IPS-NIHi7 (cell line): ENCODE measurements around the gene CHAF1A.
A peak's percentile ranks its signal among the peaks of the same experiment; 100 is the strongest.

Experiments used
- DNase-seq: peaks from one replicate; pipeline ENCODE4 v3.0.0; 2012; ENCODE audit warnings: mixed read lengths; ENCODE audit errors: extremely low spot score

CHAF1A gene

DNA sequence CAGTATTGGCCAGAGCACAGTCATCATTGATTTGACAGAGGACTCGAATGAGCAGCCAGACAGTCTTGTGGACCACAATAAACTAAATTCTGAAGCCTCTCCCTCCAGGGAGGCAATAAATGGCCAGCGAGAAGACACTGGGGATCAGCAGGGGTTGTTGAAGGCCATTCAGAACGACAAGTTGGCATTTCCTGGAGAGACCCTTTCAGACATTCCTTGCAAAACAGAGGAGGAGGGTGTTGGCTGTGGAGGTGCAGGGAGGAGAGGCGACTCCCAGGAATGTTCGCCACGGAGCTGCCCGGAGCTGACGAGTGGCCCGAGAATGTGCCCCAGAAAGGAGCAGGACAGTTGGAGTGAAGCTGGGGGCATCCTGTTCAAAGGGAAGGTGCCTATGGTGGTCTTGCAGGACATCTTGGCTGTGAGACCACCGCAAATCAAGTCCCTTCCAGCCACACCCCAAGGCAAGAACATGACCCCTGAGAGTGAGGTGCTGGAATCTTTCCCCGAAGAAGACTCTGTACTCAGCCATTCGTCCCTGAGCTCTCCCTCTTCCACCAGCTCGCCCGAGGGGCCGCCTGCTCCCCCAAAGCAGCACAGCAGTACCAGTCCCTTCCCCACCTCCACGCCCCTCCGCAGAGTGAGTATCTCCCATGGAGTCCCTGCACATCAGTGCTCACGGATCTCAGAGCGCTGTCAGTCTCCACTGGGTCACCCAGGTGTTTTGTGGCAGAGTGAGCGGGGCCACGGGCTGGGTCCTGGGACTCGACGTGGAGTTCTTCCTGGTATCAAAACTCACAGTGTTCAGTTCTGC lies 6.9 kb downstream of the CHAF1A start:
- peak; percentile 67 for DNase-seq

DNA sequence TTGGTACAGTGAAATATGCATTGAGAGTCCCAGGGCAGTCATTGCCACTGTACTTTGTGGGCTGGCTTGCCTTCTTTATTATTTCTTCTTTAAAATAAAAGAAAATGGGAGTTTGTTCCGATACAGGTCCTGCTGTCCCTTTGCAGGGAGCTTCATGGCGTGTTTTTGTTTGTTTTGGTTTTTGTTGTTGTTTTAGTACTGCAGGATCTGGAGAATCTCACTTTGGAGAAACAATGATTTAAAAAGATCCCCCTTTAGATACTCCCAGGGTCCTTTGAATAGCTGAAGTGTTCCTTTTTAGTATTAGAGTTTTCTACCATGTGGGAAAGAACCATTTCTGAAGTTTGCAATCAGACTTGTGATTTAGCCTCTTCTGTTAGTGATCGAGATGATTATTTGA lies 11.1 kb downstream of the CHAF1A start:
- no peak for DNase-seq

DNA sequence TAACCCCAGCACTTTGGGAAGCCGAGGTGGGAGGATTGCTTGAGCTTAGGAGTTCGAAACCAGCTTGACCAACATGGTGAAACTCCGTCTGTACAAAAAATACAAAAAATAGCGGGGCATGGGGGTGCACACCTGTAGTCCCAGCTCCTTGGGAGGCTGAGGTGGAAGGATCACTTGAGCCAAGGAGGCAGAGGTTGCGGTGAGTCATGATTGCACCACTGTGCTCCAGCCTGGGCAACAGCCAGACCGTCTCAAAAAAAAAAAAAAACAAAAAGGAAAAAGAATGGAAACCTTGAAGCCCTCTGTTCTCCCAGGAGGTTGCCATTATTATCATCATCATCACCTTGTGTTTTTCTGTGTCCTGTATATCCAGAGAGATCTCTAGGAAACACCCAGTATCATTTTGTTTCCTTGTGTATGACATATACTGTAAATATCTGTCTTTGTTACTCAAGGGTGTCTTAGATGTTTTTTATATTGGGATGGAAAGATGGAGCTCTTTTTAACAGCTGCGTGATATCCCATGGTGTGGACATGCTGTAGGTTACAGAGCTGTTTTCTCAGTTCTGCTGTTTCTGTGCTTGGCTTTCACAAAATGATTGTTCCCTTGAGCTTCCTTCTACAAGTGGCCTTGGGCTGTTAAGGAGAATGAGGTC lies 11.8 kb downstream of the CHAF1A start:
- no peak for DNase-seq

DNA sequence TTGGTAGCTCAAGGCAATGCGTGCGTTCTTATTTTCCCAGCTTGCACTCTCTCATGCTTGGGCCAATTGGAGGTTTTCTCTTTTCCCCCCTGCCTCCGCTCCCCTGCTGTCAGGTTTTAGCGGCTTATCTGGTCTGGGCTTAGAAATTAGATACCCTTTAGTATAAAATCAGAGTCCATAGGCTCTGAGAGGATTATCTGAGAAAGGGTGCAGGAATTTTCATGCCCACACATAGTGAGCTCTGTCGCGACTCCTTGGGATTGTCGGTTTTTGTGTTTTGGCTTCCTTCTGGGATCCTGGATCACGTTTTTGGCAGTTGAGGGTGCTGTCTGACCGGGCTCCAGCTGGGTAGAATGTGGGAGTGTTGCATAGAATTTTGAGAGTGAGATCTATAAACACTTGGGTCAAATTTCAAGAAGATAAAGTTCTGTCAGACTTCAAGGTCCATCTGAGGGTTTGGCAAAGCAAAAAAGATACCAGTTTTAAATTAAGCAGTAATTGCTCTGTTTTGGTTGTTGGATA lies 12.4 kb downstream of the CHAF1A start:
- no peak for DNase-seq

DNA sequence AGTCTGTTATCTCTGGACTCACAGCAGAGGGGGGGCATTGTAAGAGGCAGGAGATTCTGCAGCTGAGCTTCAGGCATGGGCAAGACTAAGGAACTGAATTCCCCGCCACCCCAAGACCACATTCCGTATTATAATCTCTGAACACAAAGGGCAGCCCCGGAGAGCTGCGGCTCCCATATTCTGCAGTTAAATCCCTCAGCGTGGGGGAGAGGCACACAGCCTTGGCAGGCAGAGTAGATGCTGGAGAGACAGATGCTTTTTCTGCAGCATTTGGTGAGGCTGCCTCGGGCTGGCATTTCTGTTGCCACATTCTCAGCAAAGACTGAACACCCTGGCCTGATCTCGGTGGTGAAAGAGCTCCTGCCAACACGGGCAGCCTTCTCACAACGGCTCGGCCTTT lies 12.9 kb downstream of the CHAF1A start:
- DNase-seq, result no peak

DNA sequence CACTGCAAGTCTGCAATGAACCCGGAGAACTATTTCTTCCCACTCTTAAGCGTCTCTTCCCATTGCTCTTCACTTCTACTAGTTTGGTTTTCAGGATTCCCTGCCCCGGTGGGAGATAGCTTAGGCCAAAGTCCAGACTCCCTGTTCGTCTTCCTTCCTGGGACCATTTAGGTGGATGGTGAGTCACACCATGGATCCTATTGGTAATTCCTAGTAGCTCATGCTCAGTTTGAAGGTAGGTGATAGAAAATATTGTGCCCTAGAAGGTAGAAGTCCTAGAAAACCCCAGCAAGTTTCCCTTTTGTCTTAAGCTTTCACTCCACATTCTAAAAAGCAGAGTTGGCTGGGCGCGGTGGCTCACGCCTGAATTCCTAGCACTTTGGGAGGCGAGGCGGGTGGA lies 13.8 kb downstream of the CHAF1A start:
- no peak for DNase-seq

DNA sequence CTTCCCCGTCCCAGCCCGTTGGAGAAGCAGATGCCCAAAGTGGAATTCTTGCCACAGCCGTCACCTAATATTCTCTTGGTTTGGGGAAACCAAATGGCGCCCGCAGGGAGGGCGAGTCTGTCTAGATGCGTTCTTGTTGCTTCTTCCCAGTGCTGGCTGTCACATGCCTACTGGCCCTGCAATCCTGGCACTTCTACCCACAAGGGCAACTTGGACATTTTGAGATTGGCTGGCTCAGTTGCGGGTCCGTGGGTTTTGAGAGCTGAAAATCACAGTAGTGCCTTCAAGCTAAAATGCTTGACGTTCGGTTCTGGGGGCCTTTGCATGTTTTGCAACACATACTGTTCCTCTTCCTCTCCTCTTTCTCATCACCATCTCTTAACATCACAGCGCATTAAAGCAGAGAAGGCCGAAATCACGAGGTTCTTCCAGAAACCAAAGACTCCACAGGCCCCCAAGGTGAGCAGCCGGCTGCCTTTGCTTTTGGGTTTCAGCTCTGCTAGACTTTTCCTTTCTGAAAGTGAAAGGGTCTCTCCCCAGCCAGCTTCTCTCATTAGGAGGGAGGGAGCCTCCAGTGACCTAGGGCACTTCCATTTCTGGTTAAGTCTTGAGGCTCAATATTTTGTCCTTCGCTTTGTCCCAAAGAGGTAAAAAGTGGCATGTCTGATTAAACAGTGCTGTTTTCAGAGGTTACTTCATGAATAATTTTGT lies 21.1 kb downstream of the CHAF1A start:
- DNase-seq, result no peak

DNA sequence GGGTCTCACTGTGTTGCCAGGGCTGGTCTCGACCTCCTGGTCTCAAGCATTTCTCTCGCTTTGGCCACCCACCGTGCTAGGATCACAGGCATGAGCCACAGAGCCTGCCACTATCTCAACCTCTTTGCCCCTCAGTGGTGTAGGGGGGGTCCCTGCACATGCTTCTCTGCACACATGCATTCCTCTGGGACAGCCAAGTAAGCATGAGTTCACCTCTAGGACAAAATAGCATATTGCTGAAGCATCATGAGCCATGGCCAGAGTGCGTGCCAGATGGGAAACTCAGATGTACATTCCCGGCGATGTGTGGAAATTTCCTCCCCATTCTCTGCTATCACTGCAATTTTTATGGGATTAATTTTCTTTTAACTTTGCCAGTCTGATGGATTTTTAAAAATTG lies 23.1 kb downstream of the CHAF1A start:
- DNase-seq, result no peak

DNA sequence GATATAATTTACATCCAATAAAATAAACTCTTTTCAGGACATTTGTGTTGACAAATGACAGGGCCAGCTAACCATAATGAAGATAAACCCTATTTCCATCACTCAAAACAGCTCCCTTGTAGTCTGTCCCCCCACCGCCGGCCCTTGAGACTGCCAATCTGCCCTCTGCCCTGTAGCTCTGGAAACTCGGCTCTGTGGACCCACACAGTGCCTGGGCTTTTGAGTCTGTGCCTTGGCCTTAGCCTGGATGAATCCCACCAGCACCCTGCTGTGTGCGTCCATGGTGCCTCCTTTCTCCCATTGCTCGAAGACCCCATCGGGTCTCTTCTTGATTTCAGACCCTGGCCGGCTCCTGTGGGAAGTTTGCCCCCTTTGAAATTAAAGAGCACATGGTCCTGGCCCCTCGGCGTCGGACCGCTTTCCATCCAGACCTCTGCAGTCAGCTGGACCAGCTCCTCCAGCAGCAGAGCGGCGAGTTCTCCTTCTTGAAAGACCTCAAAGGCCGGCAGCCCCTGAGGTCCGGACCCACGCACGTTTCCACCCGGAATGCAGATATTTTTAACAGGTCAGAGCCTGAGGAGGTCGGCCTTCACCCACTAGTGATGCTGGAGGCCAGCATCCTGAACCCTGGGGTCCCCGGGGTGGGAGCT lies 26.0 kb downstream of the CHAF1A start:
- DNase-seq, result no peak

DNA sequence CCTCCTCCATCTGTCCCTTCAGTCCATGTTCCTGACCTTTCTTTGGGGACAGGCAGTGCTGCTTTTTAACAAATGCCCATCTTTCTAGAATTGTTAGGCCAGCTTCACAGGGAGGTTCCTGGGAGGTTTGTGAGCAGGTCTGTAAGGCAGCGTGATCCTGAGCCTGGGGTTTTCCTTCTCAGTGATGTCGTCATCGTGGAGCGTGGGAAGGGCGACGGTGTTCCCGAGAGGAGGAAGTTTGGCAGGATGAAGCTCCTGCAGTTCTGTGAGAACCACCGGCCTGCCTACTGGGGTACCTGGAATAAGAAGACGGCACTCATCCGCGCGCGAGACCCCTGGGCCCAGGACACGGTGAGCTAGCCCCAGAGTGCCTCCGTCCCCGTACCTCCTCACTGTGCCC lies 26.8 kb downstream of the CHAF1A start:
- no peak for DNase-seq

DNA sequence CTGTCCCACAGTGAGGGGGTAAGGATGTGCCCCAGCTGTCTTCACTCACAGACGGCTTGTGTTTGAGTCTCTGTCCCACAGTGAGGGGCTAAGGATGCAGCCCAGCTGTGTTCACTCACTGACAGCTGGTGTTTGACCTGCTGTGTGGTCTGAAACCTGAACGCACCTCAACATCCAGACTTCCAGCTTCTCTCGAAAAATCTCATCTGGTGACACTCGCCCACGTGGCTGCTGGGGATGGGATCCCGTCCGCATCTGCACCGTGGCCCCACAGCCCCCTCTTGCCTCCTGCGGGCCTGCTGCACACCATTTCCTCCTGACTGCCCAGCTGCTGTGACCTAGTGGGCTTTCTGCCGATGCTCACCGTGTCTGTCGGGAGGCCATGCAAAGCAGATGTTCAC lies 27.3 kb downstream of the CHAF1A start:
- no peak for DNase-seq

DNA sequence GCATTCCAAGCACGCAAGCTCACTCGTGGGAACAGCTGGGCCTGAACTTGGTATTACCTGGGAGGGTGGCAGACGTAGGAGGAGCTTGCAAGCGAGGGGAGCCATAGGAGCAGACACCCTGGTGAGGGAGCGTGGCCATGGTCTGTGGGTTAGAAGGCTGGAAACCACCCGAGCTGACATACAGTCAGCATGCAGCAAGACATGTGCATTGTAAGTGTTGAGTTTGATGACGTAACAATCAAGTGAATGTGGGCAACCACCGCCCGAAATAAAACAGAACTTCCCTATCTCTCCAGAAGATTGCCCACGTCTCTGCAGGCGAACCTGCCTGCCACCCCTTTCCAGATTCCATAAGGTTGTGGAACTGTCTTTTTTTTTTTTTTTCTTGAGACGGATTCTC lies 28.3 kb downstream of the CHAF1A start:
- DNase-seq, result no peak

DNA sequence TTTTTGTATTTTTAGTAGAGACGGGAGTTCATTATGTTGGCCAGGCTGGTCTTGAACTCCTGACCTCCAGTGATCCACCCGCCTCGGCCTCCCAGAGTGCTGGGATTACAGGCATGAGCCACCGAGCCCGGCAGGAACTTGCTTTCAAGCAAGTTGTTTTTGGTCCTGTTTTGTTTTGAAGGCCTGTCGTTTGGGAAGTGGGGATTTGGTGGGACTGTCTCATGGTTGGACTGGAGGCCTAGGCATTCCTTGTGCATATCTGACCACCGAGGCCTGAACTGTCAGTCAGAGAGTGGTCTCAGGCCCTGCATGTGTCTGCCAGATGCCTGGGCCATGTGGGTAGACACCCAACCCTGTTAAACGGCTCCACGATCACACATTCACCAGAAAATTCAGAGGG lies 28.9 kb downstream of the CHAF1A start:
- DNase-seq, result no peak

DNA sequence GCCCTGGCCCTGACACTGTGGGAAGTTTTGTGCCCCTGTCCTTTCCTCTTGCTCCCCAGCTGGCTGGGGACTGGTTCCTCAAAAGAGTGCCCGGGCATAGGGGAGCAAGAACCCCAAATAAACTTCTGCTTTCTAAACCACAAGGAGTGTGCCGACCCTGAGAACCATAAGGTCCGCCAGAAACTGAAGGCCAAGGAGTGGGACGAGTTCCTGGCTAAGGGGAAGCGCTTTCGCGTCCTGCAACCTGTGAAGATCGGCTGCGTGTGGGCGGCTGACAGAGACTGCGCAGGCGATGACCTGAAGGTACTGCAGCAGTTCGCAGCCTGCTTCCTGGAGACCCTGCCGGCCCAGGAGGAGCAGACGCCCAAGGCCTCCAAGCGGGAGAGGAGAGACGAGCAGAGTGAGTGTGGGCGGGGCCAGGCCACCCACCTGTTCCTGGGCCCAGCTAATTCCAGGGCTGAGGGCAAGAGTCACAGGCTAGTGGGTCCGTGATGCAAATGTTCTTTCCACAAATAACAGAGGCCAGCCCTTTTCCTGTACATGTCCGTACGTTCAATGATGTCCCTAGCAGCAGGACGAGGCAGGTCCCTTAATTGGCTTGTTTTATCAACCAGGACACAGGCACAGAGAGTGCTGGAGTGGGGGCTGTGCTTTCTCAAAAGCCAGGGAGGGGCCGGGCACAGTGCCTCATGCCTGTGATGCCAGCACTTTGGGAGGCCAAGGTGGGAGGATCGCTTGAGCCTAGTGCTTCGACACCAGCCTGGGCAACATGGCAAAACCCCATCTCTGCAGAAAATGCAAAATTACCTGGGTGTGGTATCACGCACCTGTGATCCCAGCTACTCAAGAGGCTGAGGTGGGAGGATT lies 29.6 kb downstream of the CHAF1A start:
- DNase-seq, result no peak

DNA sequence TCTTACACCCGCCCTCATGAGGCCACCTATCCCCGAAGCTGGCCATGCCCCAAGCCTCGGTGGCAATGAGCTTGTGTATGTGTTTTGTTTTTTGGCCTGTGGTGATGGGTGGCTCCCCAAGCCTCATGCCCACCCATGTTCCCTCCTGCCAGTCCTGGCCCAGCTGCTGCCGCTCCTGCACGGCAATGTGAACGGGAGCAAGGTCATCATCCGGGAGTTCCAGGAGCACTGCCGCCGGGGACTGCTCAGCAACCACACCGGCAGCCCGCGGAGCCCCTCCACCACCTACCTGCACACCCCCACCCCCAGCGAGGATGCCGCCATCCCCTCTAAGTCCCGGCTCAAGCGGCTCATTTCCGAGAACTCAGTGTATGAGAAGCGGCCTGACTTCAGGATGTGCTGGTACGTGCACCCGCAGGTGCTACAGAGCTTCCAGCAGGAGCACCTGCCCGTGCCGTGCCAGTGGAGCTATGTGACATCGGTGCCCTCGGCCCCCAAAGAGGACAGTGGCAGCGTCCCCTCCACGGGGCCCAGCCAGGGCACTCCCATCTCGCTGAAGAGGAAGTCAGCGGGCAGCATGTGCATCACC lies 30.6 kb downstream of the CHAF1A start:
- DNase-seq, result no peak

DNA sequence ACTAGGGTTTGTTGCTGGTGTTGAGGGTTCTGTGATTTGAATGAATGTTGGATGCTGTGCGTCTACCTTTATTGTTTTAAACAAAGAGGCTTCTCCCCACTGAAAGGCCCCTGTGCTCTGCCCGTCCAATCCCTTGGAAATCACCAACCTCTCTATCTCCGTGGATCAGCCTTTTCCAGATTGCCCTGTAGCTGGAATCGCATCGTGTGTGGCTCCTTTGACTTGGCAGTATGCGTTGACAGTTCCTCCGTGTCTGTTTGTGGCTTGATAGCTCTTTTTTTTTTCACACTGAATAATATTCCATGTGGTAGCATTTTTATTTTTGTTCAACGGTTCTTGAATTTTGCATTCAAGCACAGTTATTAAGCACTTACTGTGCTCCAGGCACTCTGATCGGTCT lies 32.0 kb downstream of the CHAF1A start:
- DNase-seq, result no peak

DNA sequence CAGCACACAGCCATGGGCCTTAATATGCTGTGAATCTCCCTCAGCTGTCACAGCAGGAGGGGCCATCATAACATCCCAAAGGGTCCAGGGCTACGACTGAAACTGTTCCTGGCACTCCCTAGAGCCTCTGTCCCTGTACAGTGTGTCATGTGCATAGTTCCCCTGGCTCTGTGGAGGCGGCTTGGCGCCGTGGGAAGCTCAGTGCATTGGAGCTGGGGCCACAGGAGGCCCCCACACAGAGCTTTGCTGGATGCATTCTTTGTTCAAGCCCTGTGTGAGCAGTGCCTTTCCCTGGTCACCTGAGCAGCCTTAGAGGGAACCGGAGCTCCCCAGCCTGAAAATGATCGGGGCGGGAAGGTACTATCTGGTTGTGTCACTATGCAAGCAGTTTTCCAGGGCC lies 33.8 kb downstream of the CHAF1A start:
- no peak for DNase-seq

DNA sequence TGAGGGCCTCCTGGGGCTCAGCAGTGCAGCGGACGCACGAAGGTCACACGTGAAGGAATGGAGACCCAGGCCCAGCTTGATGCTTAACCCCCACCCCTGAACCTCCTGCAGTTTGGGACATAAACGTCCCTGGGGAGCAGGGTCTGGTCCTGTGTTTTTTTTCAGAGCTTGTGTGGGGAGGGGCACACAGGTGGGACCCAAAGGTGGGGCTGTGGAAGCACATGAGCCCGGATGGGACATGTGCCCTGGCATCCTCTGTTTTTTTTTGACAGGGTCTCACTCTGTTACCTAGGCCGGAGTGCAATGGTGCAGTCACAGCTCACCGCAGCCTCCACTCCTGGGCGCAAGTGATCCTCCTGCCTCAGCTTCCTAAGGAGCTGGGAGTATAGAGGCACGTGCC lies 34.7 kb downstream of the CHAF1A start:
- DNase-seq, result no peak

DNA sequence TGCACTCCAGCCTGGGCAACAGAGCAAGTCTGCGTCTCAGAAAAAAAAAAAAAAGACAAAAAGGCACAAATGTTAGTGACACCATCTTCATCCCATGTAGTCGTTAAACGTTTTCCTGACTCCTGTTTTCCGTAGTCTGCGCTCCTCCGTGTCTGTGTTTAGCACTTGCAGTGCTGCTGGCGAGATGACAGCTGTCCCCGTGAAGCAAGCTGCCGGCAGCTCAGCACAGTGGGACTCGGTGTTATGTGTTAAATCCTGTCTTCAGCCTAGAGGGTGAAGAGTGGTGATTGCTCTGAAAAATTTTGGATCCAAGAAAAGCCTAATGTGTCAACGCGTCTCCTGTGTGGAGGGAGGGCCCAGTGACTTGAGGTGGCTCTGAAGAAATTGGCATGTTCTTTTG lies 36.8 kb downstream of the CHAF1A start:
- DNase-seq, result no peak

DNA sequence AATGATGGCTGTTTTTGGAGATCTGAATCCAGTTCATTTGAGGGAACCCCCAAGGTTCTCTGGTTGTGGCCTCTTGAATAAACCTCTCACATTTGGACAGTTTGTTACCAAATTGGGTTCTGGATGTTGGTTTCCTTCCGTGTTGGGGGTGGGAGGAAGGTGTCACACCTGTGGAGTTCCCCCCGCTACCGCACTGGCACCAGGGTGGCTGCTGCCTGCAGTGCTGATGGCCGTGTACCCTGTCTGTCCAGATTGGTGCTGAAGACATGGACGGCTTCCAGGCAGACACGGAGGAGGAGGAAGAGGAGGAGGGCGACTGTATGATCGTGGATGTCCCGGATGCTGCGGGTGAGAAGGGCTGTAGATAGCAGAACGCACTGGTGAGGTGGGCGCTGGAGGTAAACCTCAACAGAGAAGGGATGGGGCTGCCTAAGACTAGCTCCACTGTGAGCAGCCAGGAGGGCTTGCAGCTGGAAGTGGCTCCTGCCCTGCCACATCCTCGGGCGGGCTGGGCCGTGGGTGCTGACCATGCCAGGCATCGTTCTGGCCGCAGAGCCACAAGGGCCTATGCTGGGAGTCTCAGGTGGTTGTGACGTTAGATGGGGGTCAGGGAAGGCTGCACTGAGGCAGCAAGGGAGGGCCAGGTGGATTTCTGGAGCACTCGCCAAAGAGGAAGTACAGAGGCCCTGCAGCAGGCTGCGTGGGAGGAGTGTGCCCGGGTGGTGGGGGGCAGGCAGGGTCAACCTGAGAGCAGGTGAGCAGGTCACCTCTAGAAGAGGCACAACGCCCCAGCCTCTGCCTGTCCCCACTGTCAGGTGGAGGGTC lies 39.8 kb downstream of the CHAF1A start:
- no peak for DNase-seq
